SK-MEL-5 (cell line): ENCODE results near the gene TMC5. TPM values are rescaled to one million over a fixed set of nuclear protein-coding genes. Genes with fewer than 3 reads are reported as not detected.
"Not testable (repeated sequence)": the region's sequence is repeated elsewhere in the genome, so short reads cannot be mapped to it uniquely, and the experiment has no call there.

Source experiments
- DNase-seq: peaks from one replicate; pipeline ENCODE4 v3.0.0-alpha.2; 2016; ENCODE audit warnings: low read depth, low spot score
- in situ Hi-C: cut with HindIII; loops from 2 replicates; pipeline ENCODE4 v1.10.0; 2016; ENCODE audit warnings: low sequenced_read_pairs, high pct_unique_total_duplicates, low pct_unique_long_range_greater_than_20kb
- total RNA-seq: library from RNA; depleted of rRNA; stranded (reverse); fragments of >200 nt; shearing (Covaris generic); gene quantifications from 2 replicates; pipeline ENCODE4 v1.2.3, GENCODE V29; 2014

Gene TMC5
- total RNA-seq, 1 experiment from 2014 or later: not detected

GRCh38 chr16:19520861-19521331 lies 103.2 kb downstream of the TMC5 start:
- in situ Hi-C loops: no loop called here
- no peak for DNase-seq

DNA sequence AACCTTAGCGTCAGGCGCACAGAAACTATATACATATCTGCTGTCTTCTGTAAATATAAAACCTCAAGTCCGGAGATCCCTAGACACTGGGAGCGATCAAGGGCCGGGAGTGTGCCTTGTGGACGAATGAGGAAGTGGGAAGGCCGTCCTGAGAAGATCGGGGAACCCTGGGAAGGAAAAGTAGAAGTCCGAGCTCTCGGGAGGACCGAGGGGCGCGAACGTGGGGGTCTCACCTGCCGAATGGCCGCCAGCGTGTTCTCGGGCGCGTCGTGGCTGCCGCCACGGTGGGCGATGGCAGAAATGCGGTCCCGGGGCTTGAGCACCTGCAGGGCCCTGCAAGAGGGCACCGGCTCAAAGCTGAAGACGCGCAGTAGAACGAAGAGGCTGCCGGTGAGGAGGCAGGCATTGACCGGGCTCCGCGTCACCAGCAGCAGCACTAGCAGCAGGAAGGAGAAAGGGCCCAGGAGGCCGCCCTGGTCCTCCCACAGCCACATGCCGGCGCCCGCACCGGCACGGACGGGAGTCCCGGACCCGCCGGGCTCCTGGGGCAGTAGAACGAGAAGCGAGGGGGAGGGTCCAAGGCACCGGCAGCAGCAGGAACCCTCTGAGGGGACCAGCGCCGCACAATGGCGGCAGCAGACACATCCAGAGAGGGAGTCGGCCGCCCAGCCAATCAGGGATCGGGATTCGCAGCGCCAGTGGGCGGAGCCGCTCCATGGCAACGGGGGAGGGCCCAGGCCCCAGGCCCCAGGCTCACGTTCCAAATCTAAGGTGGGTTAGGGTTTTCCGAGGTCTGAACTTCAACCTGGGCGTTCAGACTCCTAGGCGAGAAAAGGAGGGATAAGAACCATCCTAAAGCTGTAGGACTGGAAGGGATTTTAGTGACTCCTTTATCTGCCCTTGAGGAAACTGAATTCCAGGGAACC lies 104.1 kb downstream of the TMC5 start, which contains the start of gene GDE1:
TSS of gene GDE1 (minus strand) at position 628 of the 926 bp plus-strand sequence. CDS start at position 494, 134 bp downstream.
- peak; percentile 88 for DNase-seq
- in situ Hi-C loops: no loop called here

- DNase-seq: no peak
- in situ Hi-C loops: no loop called here
These were observed 104.7 kb downstream of the TMC5 start for GRCh38 chr16:19522397-19522732.

- no peak for DNase-seq
- in situ Hi-C loops: no loop called here
These were observed 105.1 kb downstream of the TMC5 start for GRCh38 chr16:19522760-19523159.

GRCh38 chr16:19523184-19523558 lies 105.5 kb downstream of the TMC5 start:
- in situ Hi-C loops: no loop called here

DNA sequence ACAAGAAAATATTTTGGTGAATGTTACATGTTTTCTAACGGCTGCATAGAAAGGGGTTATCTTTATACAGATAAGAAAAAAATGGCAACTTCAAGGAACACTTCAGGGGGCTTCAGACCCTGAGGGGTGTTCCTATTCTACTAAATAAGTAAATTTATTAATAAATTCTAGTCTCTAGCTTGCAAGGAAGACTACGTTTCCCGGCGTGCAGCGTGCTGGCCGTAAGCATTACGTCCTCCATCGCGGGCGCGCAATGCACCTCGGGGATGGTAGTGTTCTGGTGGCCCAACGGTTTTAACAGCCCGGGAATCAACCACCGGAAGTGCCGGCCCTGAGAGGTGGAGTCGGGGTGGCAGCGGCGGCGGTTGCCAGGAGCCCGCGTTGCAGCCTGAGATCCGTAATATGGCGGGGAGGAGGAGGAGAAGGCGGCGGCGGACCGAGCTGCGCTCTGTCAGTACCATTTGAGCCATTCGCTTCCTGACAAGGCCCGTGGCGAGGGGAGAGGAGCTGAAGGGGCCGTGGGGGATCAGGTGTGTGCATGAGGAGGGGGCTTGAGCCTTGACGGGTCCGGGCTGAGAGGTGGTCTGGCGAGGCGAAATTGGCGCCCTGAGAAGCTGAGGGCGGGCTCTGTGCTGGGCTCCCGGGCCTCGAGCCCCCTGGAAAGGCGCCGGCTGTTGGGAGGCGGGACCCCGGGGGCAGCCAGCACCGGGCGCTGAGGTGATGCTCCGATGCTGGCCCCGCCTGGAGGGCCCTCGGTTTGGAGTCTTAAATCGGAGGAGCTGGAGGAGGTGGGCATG lies 106.1 kb downstream of the TMC5 start, which contains the start of gene CCP110:
TSS of gene CCP110 (plus strand) at position 384 of the 797 bp plus-strand sequence. CDS start 3,940 bp downstream, outside the sequence.
- in situ Hi-C loops: no loop called here
- peak; percentile 95 for DNase-seq

More at GRCh38 chr16:19523184-19523558, 105.5 kb downstream of the TMC5 start:
- DNase-seq: no peak

DNA sequence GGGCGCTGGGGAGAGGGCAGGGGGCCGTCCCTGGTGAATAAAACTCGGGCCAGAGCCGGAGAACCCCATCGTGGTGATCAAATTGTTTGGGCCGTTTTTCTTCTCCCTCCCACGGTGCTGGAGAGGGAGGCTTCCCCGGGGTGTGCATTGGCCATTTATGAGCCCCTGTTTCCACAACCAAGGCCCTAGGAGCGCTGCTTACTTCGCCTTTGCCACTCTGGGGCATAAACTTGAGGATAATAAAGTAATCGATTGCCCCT lies 106.6 kb downstream of the TMC5 start:
- in situ Hi-C loops: no loop called here
- no peak for DNase-seq

GRCh38 chr16:19524616-19525384 lies 107.1 kb downstream of the TMC5 start:
- in situ Hi-C loops: no loop called here
- no peak for DNase-seq

DNA sequence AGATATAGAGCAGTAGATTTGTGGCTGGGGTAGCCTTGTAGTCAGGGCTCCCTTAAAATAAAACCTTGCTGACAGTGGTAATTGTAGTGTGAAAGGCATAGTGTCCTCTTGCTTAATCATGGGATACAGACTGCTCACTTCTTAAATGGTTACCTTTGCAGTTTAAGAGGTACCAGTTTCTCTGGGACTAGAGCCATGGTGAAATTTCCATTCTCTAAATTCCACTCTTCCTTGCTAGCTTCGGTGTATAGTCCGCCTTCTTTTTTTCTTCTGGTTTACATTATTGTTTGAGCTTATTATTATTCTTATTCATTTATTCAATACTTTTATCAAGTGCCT lies 107.7 kb downstream of the TMC5 start:
- DNase-seq: no peak
- in situ Hi-C loops: no loop called here

- in situ Hi-C loops: no loop called here
- DNase-seq: no peak
These were observed 109.5 kb downstream of the TMC5 start for GRCh38 chr16:19527161-19527560.

GRCh38 chr16:19528666-19529065 lies 111.0 kb downstream of the TMC5 start:
- in situ Hi-C loops: no loop called here
- no peak for DNase-seq

DNA sequence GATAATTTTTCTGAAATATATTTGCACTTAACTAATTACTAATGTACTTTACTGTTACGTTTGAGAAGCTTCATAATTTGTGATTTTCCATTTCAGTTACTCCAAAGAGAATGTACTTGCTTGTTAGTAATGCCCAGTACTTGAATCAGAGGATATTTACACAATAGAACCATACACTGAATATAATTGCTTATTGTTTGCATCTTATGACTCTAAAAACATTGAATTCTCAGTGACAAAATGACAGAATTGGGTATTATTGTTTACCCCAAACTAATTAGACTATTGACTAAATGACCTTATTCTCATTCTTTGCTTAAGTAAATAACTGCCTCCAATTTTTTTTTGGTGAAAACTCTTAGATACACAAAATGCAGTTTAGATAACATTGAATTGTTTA lies 114.9 kb downstream of the TMC5 start:
- peak; percentile 11 for DNase-seq
- in situ Hi-C loops: no loop called here

- DNase-seq: no peak
- in situ Hi-C loops: no loop called here
These were observed 122.7 kb downstream of the TMC5 start for GRCh38 chr16:19540241-19540970.

DNA sequence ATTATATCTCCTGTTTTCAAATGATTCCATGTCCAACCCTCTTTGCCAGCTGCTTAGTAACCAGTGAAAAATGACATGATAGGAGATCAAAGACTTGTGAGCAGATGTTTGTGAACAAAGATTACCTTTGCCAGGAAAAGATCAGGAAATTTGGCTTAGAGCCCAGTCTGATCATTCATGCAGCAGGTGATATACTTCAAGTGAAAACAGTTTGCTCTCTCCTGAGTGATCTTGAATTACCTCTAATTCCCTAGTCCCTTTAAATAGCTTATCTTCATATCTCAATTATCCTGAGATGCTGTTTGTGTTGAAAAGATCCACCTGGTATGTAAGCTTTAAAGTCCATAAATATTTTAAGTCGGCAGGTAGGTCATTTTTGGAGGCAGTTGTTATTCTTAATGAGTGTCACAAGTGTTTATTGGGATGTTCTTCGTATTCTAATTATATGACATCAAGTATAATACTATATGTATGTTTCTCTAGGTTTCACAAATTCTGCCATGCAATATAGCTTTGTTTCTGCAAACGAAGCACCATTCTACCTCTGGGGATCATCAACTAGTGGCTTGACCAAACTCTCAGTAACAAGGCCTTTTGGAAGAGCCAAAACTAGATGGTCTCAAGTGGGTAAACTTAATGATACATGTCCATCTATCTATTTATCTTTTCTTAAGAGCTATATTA lies 124.6 kb downstream of the TMC5 start:
- in situ Hi-C loops: no loop called here
- no peak for DNase-seq

GRCh38 chr16:19543278-19543996 lies 125.8 kb downstream of the TMC5 start:
- DNase-seq, in situ Hi-C loops: not testable (repeated sequence)

- no peak for DNase-seq
- in situ Hi-C loops: no loop called here
These were observed 130.5 kb downstream of the TMC5 start for GRCh38 chr16:19548144-19548543.
